Measurements from ENCODE around the gene INSYN2B. TPM values are rescaled to one million over a fixed set of nuclear protein-coding genes. Genes with fewer than 3 reads are reported as not detected.

INSYN2B gene
- total RNA-seq, 1 experiment from 2014 or later: 10.8 TPM

GRCh38 chr5:169848271-169848670, 132.0 kb downstream of the INSYN2B start:
- Histone ChIP-seq H3K27ac (ENCODE audit: low read depth, low read length, poor library complexity, severe bottlenecking) (no peak overlapping the region), H3K4me3 (ENCODE audit: low read depth, low read length, poor library complexity, severe bottlenecking) (no peak overlapping the region), H3K27me3 (replicated peaks; ENCODE audit: insufficient read depth, low read depth, low read length, poor library complexity) (no peaks in the 10 kb centered on the region), H3K36me3 (ENCODE audit: insufficient read depth, low read length, poor library complexity, severe bottlenecking) (no peaks in the 10 kb centered on the region), H3K4me1 (ENCODE audit: insufficient read depth, low read length, poor library complexity, severe bottlenecking) (no peaks in the 10 kb centered on the region), H3K9me3 (ENCODE audit: low read depth, low read length, poor library complexity, severe bottlenecking) (no peaks in the 10 kb centered on the region)
- no TSS peak for BruUV-seq (replicated peaks)
- intact Hi-C loops (cut with micrococcal nuclease; ENCODE audit: unreplicated experiment): no loop called here
- TF ChIP-seq CTCF (conservative IDR thresholded peaks at IDR 0.05; ENCODE audit: low read depth, low read length) (no peak), EZH2 (IDR thresholded peaks at IDR 0.05; ENCODE audit: borderline replicate concordance, low read depth, low read length, poor library complexity, severe bottlenecking) (no peak)
- DNase-seq (ENCODE audit: low spot score): no peak
- CTCF ChIA-PET: no interaction called here
- POLR2A ChIA-PET (ENCODE audit: low non-redundant PET): no interaction called here

- DNase-seq (ENCODE audit: low spot score): no peak
- no peak overlapping the region for H3K27ac ChIP-seq (ENCODE audit: low read depth, low read length, poor library complexity, severe bottlenecking)
- TF ChIP-seq EZH2 (IDR thresholded peaks at IDR 0.05; ENCODE audit: borderline replicate concordance, low read depth, low read length, poor library complexity, severe bottlenecking) (no peak), CTCF (conservative IDR thresholded peaks at IDR 0.05; ENCODE audit: low read depth, low read length) (no peak)
- intact Hi-C loops (cut with micrococcal nuclease; ENCODE audit: unreplicated experiment): no loop called here
- no TSS peak for BruUV-seq (replicated peaks)
- H3K36me3 ChIP-seq (ENCODE audit: insufficient read depth, low read length, poor library complexity, severe bottlenecking): no peaks in the 10 kb centered on the region
- H3K4me3 ChIP-seq (ENCODE audit: low read depth, low read length, poor library complexity, severe bottlenecking): no peak overlapping the region
- POLR2A ChIA-PET (ENCODE audit: low non-redundant PET): no interaction called here
- no peaks in the 10 kb centered on the region for H3K27me3 ChIP-seq (replicated peaks; ENCODE audit: insufficient read depth, low read depth, low read length, poor library complexity)
- CTCF ChIA-PET: no interaction called here
- no peaks in the 10 kb centered on the region for H3K4me1 ChIP-seq (ENCODE audit: insufficient read depth, low read length, poor library complexity, severe bottlenecking)
- no peaks in the 10 kb centered on the region for H3K9me3 ChIP-seq (ENCODE audit: low read depth, low read length, poor library complexity, severe bottlenecking)
Measured at GRCh38 chr5:169847519-169847918, 132.8 kb downstream of the INSYN2B start.

GRCh38 chr5:169842699-169843098, 137.6 kb downstream of the INSYN2B start:
- BruUV-seq (replicated peaks): no TSS peak
- TF ChIP-seq EZH2 (IDR thresholded peaks at IDR 0.05; ENCODE audit: borderline replicate concordance, low read depth, low read length, poor library complexity, severe bottlenecking) (no peak), CTCF (conservative IDR thresholded peaks at IDR 0.05; ENCODE audit: low read depth, low read length) (no peak)
- Histone ChIP-seq H3K4me3 (ENCODE audit: low read depth, low read length, poor library complexity, severe bottlenecking) (no peak overlapping the region), H3K27ac (ENCODE audit: low read depth, low read length, poor library complexity, severe bottlenecking) (no peak overlapping the region), H3K27me3 (replicated peaks; ENCODE audit: insufficient read depth, low read depth, low read length, poor library complexity) (no peaks in the 10 kb centered on the region), H3K9me3 (ENCODE audit: low read depth, low read length, poor library complexity, severe bottlenecking) (no peaks in the 10 kb centered on the region), H3K36me3 (ENCODE audit: insufficient read depth, low read length, poor library complexity, severe bottlenecking) (no peaks in the 10 kb centered on the region), H3K4me1 (ENCODE audit: insufficient read depth, low read length, poor library complexity, severe bottlenecking) (no peaks in the 10 kb centered on the region)
- intact Hi-C loops (cut with micrococcal nuclease; ENCODE audit: unreplicated experiment): no loop called here
- no peak for DNase-seq (ENCODE audit: low spot score)
- ChIA-PET CTCF (no interaction called here), POLR2A (ENCODE audit: low non-redundant PET) (no interaction called here)

Measured in A673 (cell line).